Uterus (tissue), 4 donors: Measurements from ENCODE around the gene GFPT2. TPM values are rescaled to one million over a fixed set of nuclear protein-coding genes. Genes with fewer than 3 reads are reported as not detected.

Source experiments
- DNase-seq, 2 donors: peaks; one replicate each; pipeline ENCODE4 v3.0.0-alpha.2; 2019 to 2020
- H3K27ac ChIP-seq, 2 donors: fragments of 200-600 bp; sonication (generic); 1 replicate in 1 of 2; 2 replicates in 1 of 2; pipeline ENCODE4 v1.5.1; 2016 to 2018
- H3K27me3 ChIP-seq, 2 donors: fragments of 200-600 bp; sonication (generic); one replicate each; pipeline ENCODE4 v1.5.1; 2018 to 2019; ENCODE audit warnings: control low read depth in 1 of 2
- H3K36me3 ChIP-seq, 2 donors: fragments of 200-600 bp; sonication (generic); one replicate each; pipeline ENCODE4 v1.5.1; 2019; ENCODE audit warnings: control low read depth in 1 of 2
- H3K4me1 ChIP-seq, 2 donors: fragments of 200-600 bp; sonication (generic); one replicate each; pipeline ENCODE4 v1.5.1; 2018 to 2019; ENCODE audit warnings: control low read depth in 1 of 2
- H3K4me3 ChIP-seq, 2 donors: fragments of 200-600 bp; sonication (generic); 1 replicate in 1 of 2; 2 replicates in 1 of 2; pipeline ENCODE4 v1.5.1; 2018 to 2019; ENCODE audit warnings: mild to moderate bottlenecking in 1 of 2
- H3K9me3 ChIP-seq, 2 donors: fragments of 200-600 bp; sonication (generic); one replicate each; pipeline ENCODE4 v1.5.1; 2019; ENCODE audit warnings: control low read depth in 1 of 2
- CTCF ChIP-seq, 4 experiments: fragments of 200-600 bp in 2 of 4; fragments of 450-650 bp in 2 of 4; sonication (generic) in 2 of 4; IDR thresholded peaks; one replicate each; pipeline ENCODE4 v1.5.1; 2016 to 2019; ENCODE audit warnings: antibody characterized with exemption in 4 of 4, mild to moderate bottlenecking in 2 of 4, moderate library complexity in 1 of 4
- POLR2A ChIP-seq, 2 donors: fragments of 450-650 bp; IDR thresholded peaks; one replicate each; pipeline ENCODE4 v1.6.1; 2016; ENCODE audit warnings: antibody characterized with exemption in 2 of 2, mild to moderate bottlenecking in 1 of 2, moderate library complexity in 1 of 2
- intact Hi-C: fragments of 100-400 bp; cut with DNase I; formaldehyde crosslinking; loops from one replicate; pipeline ENCODE4 v1.15.1; 2023; ENCODE audit warnings: low total_unique reads
- total RNA-seq, 4 donors: library from RNA; depleted of rRNA in 3 of 4; stranded (reverse); fragments of >200 nt in 3 of 4; gene quantifications; one replicate each; pipeline versions ENCODE4 v1.1.0 to v1.2.4, GENCODE V29; 2014 to 2023
- donor health status: DM: yes; HTN: yes; CAD: no.

Gene GFPT2
- total RNA-seq, 4 donors from 2014 or later: 18.2 to 118 (median 47.8) TPM

GRCh38 chr5:180343110-180343830 is 9.9 kb downstream of the GFPT2 start:
- Histone ChIP-seq H3K36me3 (no peaks in the 10 kb centered on the region), H3K27ac (peak overlapping the region; percentile 46 to 50), H3K9me3 (no peaks in the 10 kb centered on the region), H3K4me3 (no peak overlapping the region), H3K27me3 (no peaks in the 10 kb centered on the region), H3K4me1 (peaks cover 4 to 5% of the 10 kb centered on the region in 2 donors)
- intact Hi-C loops: no loop called here
- no peak for TF ChIP-seq POLR2A (IDR thresholded peaks at IDR 0.05)
- TF ChIP-seq CTCF (IDR thresholded peaks at IDR 0.05): no peak
- DNase-seq: peak in 1 of 2 donors; percentile 47

GRCh38 chr5:180341595-180341994 is 11.5 kb downstream of the GFPT2 start:
- TF ChIP-seq CTCF (IDR thresholded peaks at IDR 0.05) (no peak), POLR2A (IDR thresholded peaks at IDR 0.05) (no peak)
- Histone ChIP-seq H3K4me1 (peaks cover 4 to 5% of the 10 kb centered on the region in 2 donors), H3K9me3 (no peaks in the 10 kb centered on the region), H3K4me3 (no peak overlapping the region), H3K27me3 (no peaks in the 10 kb centered on the region), H3K36me3 (no peaks in the 10 kb centered on the region), H3K27ac (no peak overlapping the region)
- DNase-seq: no peak
- intact Hi-C loops: no loop called here

GRCh38 chr5:180340856-180341255 is 12.3 kb downstream of the GFPT2 start:
- peaks cover 4 to 5% of the 10 kb centered on the region in 2 donors for H3K4me1 ChIP-seq
- H3K27me3 ChIP-seq: no peaks in the 10 kb centered on the region
- no peak overlapping the region for H3K4me3 ChIP-seq
- DNase-seq: no peak
- no peak overlapping the region for H3K27ac ChIP-seq
- H3K36me3 ChIP-seq: no peaks in the 10 kb centered on the region
- H3K9me3 ChIP-seq: no peaks in the 10 kb centered on the region
- intact Hi-C loops: no loop called here
- TF ChIP-seq CTCF (IDR thresholded peaks at IDR 0.05) (no peak), POLR2A (IDR thresholded peaks at IDR 0.05) (no peak)

GRCh38 chr5:180339583-180340183 is 13.5 kb downstream of the GFPT2 start:
- Histone ChIP-seq H3K4me1 (peaks cover 4 to 5% of the 10 kb centered on the region in 2 donors), H3K9me3 (no peaks in the 10 kb centered on the region), H3K4me3 (no peak overlapping the region), H3K36me3 (no peaks in the 10 kb centered on the region), H3K27me3 (no peaks in the 10 kb centered on the region), H3K27ac (no peak overlapping the region)
- intact Hi-C loops: no loop called here
- no peak for DNase-seq
- TF ChIP-seq CTCF (IDR thresholded peaks at IDR 0.05) (no peak), POLR2A (IDR thresholded peaks at IDR 0.05) (no peak)

- TF ChIP-seq CTCF (IDR thresholded peaks at IDR 0.05): no peak
- TF ChIP-seq POLR2A (IDR thresholded peaks at IDR 0.05): no peak
- Histone ChIP-seq H3K4me1 (peaks cover 0 to 3% of the 10 kb centered on the region in 2 donors), H3K27me3 (no peaks in the 10 kb centered on the region), H3K9me3 (no peaks in the 10 kb centered on the region), H3K27ac (no peak overlapping the region), H3K4me3 (no peak overlapping the region), H3K36me3 (no peaks in the 10 kb centered on the region)
- DNase-seq: no peak
- intact Hi-C loops: no loop called here
Measured at GRCh38 chr5:180338001-180338707, 15.0 kb downstream of the GFPT2 start.
